K562 (cell line): Measurements from ENCODE around the gene PPP1R15A. TPM values are rescaled to one million over a fixed set of nuclear protein-coding genes. Genes with fewer than 3 reads are reported as not detected.

Experiments used
- ATF1 ChIP-seq, 2 experiments: fragments of 450-650 bp in 1 of 2; IDR thresholded peaks; 2 replicates each; pipeline ENCODE4 v1.6.1; 2016; ENCODE audit warnings: missing compliant biosample characterization in 1 of 2, missing genetic modification characterization in 1 of 2
- E2F8 ChIP-seq: fragments of 450-650 bp; IDR thresholded peaks from 2 replicates; pipeline ENCODE4 v1.7.1; 2018; ENCODE audit warnings: mild to moderate bottlenecking, low read depth; ENCODE audit not compliant: partially characterized antibody
- ELF2 ChIP-seq: fragments of 250-450 bp; sonication (Bioruptor Pico); IDR thresholded peaks from 2 replicates; pipeline ENCODE4 v1.5.0; 2021; ENCODE audit warnings: mild to moderate bottlenecking
- ETV6 ChIP-seq, 3 experiments: fragments of 150-350 bp in 1 of 3; sonication (generic) in 1 of 3; formaldehyde crosslinking in 1 of 3; IDR thresholded peaks; 2 replicates each; pipeline versions ENCODE4 v1.6.1 to v1.8.0; 2014 to 2022; ENCODE audit warnings: borderline replicate concordance in 2 of 3, low read depth in 2 of 3, antibody characterized with exemption in 1 of 3, low read length in 1 of 3, mild to moderate bottlenecking in 1 of 3, missing genetic modification reagents in 1 of 3
- FOXA1 ChIP-seq: fragments of 450-650 bp; IDR thresholded peaks from 2 replicates; pipeline ENCODE4 v1.6.1; 2016; ENCODE audit warnings: mild to moderate bottlenecking, borderline replicate concordance
- FOXA3 ChIP-seq, 2 experiments: fragments of 450-650 bp in 1 of 2; sonication (generic) in 1 of 2; formaldehyde crosslinking; IDR thresholded peaks in 1 of 2; conservative IDR thresholded peaks in 1 of 2; 2 replicates each; pipeline versions ENCODE4 v1.4.0 to v1.8.0; 2020 to 2022; ENCODE audit warnings: mild to moderate bottlenecking in 2 of 2, missing genetic modification reagents in 1 of 2
- FOXK1 ChIP-seq: sonication (generic); formaldehyde crosslinking; IDR thresholded peaks from 2 replicates; pipeline ENCODE4 v1.8.0; 2022; ENCODE audit warnings: missing genetic modification reagents, mild to moderate bottlenecking, borderline replicate concordance
- GATAD2A ChIP-seq: fragments of 450-650 bp; IDR thresholded peaks from 2 replicates; pipeline ENCODE4 v1.6.1; 2017
- HMGN3 ChIP-seq: IDR thresholded peaks from 2 replicates; pipeline ENCODE4 v1.6.1; 2011; ENCODE audit warnings: borderline replicate concordance, low read depth, mild to moderate bottlenecking, mixed read lengths, low read length; ENCODE audit not compliant: insufficient read length; ENCODE audit errors: extremely low read depth
- NUFIP1 ChIP-seq: fragments of 450-650 bp; IDR thresholded peaks from 2 replicates; pipeline ENCODE4 v1.6.1; 2018; ENCODE audit not compliant: partially characterized antibody
- POLR2G ChIP-seq: fragments of 200-400 bp; formaldehyde crosslinking; IDR thresholded peaks from 2 replicates; pipeline ENCODE4 v1.6.1; 2017; ENCODE audit warnings: low read depth, mild to moderate bottlenecking, antibody characterized with exemption, low read length, moderate library complexity
- PRDM10 ChIP-seq: fragments of 450-650 bp; IDR thresholded peaks from 2 replicates; pipeline ENCODE4 v1.6.1; 2018; ENCODE audit not compliant: partially characterized antibody
- TCFL5 ChIP-seq: fragments of 250-450 bp; sonication (Bioruptor Pico); conservative IDR thresholded peaks from 2 replicates; pipeline ENCODE4 v1.6.1; 2021; ENCODE audit warnings: mild to moderate bottlenecking, moderate library complexity, matching md5 sums
- ZNF384 ChIP-seq: IDR thresholded peaks from 2 replicates; pipeline ENCODE4 v1.6.1; 2012; ENCODE audit warnings: low read depth, low read length, improper control_type of control experiment
- ZNF512 ChIP-seq: IDR thresholded peaks from 2 replicates; pipeline ENCODE4 v1.6.1; 2016; ENCODE audit warnings: missing genetic modification characterization, missing compliant biosample characterization
- ZNF79 ChIP-seq: fragments of 250-450 bp; sonication (Bioruptor Pico); IDR thresholded peaks from 2 replicates; pipeline ENCODE4 v1.4.0; 2020; ENCODE audit warnings: low read depth, mild to moderate bottlenecking, moderate library complexity
- ZZZ3 ChIP-seq: fragments of 450-650 bp; IDR thresholded peaks from 2 replicates; pipeline ENCODE4 v1.6.1; 2016; ENCODE audit warnings: antibody characterized with exemption, mild to moderate bottlenecking, moderate library complexity
- polyA plus RNA-seq, 8 experiments: library from polyadenylated mRNA; depleted of rRNA in 4 of 8; stranded (reverse) in 5 of 8; unstranded in 3 of 8; fragments of >200 nt; fragmentation: Nextera tagmentation in 2 of 8; fragmentation: Illumina TruSeq in 1 of 8; extraction: Ambion mirVana in 2 of 8; extraction: Trizol in 1 of 8; gene quantifications; 2 replicates each; pipeline versions ENCODE4 v1.2.1 to v1.2.3, GENCODE V29; 2011 to 2014; ENCODE audit warnings: inconsistent platforms in 1 of 8, missing spikeins in 1 of 8
- total RNA-seq, 7 experiments: library from RNA; depleted of rRNA in 6 of 7; stranded (reverse); fragments of >200 nt in 6 of 7; fragmentation: Illumina TruSeq in 2 of 7; extraction: Trizol in 2 of 7; gene quantifications; 2 replicates each; pipeline versions ENCODE4 v1.2.1 to v1.2.3, GENCODE V29; 2011 to 2021; ENCODE audit warnings: low replicate concordance in 1 of 7

The PPP1R15A gene
- total and polyA plus RNA-seq, 9 of the 15 experiments (the other 6 are each of a cell fraction or from before 2014, with no cell fraction given), result 0.42 to 73.7 (median 44.0) TPM

GRCh38 chr19:48874303-48875135 lies 2.3 kb downstream of the PPP1R15A start (continued):
- TF ChIP-seq ZNF512 (no peak), NUFIP1 (no peak), HMGN3 (peak; percentile 34), ATF1 (CRISPR knock-in tag; IDR thresholded peaks at IDR 0.05) (no peak), ATF1 (tag; IDR thresholded peaks at IDR 0.05) (no peak), ZZZ3 (no peak), FOXA3 (CRISPR knock-in tag; conservative IDR thresholded peaks at IDR 0.05 in 1 of 2, IDR thresholded peaks at IDR 0.05 in 1 of 2) (no peak), ELF2 (CRISPR knock-in tag) (peak; percentile 44; the same call in 1 of the 2 replicates), PRDM10 (no peak), GATAD2A (no peak), POLR2G (peak; percentile 66; the same call in 1 of the 2 replicates), TCFL5 (CRISPR knock-in tag) (no peak), ZNF384 (no peak; the same call in 1 of the 2 replicates), FOXK1 (CRISPR knock-in tag) (no peak), FOXA1 (no peak), ZNF79 (CRISPR knock-in tag) (no peak), ETV6 (IDR thresholded peaks at IDR 0.05; ENCODE audit: borderline replicate concordance in 1 of 2, low read depth in 2 of 2, low read length in 1 of 2) (no peak; a peak in 1 of 4 replicates), ETV6 (CRISPR knock-in tag; IDR thresholded peaks at IDR 0.05; ENCODE audit: borderline replicate concordance) (no peak), E2F8 (no peak)
